Measurements from ENCODE around the gene CASKIN2.

GRCh38 chr17:75503976-75504346 is 11.4 kb downstream of the CASKIN2 start:
- TF ChIP-seq CTCF (IDR thresholded peaks at IDR 0.05; ENCODE audit: low read depth, low read length, poor library complexity, severe bottlenecking), result no peak
- no peak for TF ChIP-seq EZH2phosphoT487 (IDR thresholded peaks at IDR 0.05; ENCODE audit: borderline replicate concordance, low read length)
